ENCODE results near the gene VSTM1.

Gene VSTM1

GRCh38 chr19:54009440-54009839, 54.3 kb downstream of the VSTM1 start:
- no peak for DNase-seq

- DNase-seq: no peak
Observed at GRCh38 chr19:54002495-54003315, 61.0 kb downstream of the VSTM1 start.

- no peak for DNase-seq
Observed at GRCh38 chr19:54001496-54001895, 62.2 kb downstream of the VSTM1 start.

GRCh38 chr19:53999694-54000093, 64.0 kb downstream of the VSTM1 start:
- no peak for DNase-seq

- no peak for DNase-seq
Observed at GRCh38 chr19:53998223-53998622, 65.5 kb downstream of the VSTM1 start.

- DNase-seq: no peak
Observed at GRCh38 chr19:53994811-53995210, 68.9 kb downstream of the VSTM1 start.

DNA sequence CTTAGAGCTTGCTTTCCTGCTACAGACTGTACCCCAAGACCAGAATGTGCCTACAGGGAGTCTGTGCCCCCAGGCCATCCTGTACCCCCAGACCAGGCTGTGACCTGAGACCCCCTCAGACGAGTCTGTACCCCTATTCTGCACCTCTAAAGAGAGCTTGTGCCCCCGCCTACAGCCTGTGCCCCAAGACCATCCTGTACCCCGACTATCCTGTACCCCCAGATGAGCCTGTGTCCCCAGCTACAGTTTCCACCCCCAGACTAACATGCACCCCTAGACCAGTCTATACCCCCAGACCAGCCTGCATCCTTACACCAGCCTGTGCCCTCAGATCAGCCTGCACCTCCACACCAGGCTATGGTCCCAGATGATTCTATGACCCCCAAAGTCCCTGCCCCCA, 70.2 kb downstream of the VSTM1 start:
- DNase-seq: no peak

DNA sequence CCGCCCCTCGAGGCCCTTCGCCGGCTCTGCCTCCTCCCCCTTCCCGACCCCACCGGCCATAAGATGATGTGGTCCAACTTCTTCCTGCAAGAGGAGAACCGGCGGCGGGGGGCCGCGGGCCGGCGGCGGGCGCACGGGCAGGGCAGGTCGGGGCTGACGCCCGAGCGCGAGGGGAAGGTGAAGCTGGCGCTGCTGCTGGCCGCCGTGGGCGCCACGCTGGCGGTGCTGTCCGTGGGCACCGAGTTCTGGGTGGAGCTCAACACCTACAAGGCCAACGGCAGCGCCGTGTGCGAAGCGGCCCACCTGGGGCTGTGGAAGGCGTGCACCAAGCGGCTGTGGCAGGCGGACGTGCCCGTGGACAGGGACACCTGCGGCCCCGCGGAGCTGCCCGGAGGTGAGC, 70.9 kb downstream of the VSTM1 start:
- no peak for DNase-seq

GRCh38 chr19:53992211-53992610, 71.5 kb downstream of the VSTM1 start:
- no peak for DNase-seq

GRCh38 chr19:53991224-53992113, 72.2 kb downstream of the VSTM1 start, which contains the start of gene CACNG6:
Gene CACNG6 (plus strand): TSS chr19:53991637. CDS start chr19:53992878, 1,241 bp downstream.
- DNase-seq: no peak
